Lung (tissue), 16 donors: Measurements from ENCODE around the gene PLCH1. TPM values are rescaled to one million over a fixed set of nuclear protein-coding genes. Genes with fewer than 3 reads are reported as not detected.

Experiments
- ATAC-seq: fragments of 200-7000 bp; cut with Tn5 transposase; one replicate; pipeline ENCODE4 v1.9.1; 2020; ENCODE audit warnings: moderate number of reproducible peaks; ENCODE audit not compliant: insufficient read depth, low FRiP score
- DNase-seq, 3 donors: peaks; one replicate each; pipeline ENCODE4 v3.0.0-alpha.2; 2013 to 2017
- H3K27ac ChIP-seq, 2 donors: one replicate each; pipeline ENCODE4 v1.5.1; 2013; ENCODE audit warnings: mild to moderate bottlenecking in 2 of 2, moderate library complexity in 2 of 2, control low read depth in 1 of 2, inconsistent platforms in 1 of 2, low read depth in 1 of 2, low read length in 1 of 2
- H3K27me3 ChIP-seq, 3 donors: one replicate each; pipeline ENCODE4 v1.5.1; 2013; ENCODE audit warnings: low read length in 2 of 3; ENCODE audit not compliant: control insufficient read depth in 3 of 3, insufficient read depth in 3 of 3
- H3K36me3 ChIP-seq, 4 donors: one replicate each; pipeline ENCODE4 v1.5.1; 2013; ENCODE audit warnings: low read length in 4 of 4, mild to moderate bottlenecking in 1 of 4, moderate library complexity in 1 of 4; ENCODE audit not compliant: control insufficient read depth in 4 of 4, insufficient read depth in 4 of 4
- H3K4me1 ChIP-seq, 5 donors: one replicate each; pipeline ENCODE4 v1.5.1; 2013; ENCODE audit warnings: low read length in 5 of 5, mild to moderate bottlenecking in 2 of 5, moderate library complexity in 1 of 5; ENCODE audit not compliant: control insufficient read depth in 5 of 5, insufficient read depth in 5 of 5
- H3K4me3 ChIP-seq: one replicate; pipeline ENCODE4 v1.5.1; 2013; ENCODE audit warnings: mild to moderate bottlenecking, control low read depth, moderate library complexity
- H3K9ac ChIP-seq, 2 donors: one replicate each; pipeline ENCODE4 v1.5.1; 2013; ENCODE audit warnings: low read length in 2 of 2, control low read depth in 1 of 2; ENCODE audit not compliant: insufficient read depth in 1 of 2
- H3K9me3 ChIP-seq, 4 donors: one replicate each; pipeline ENCODE4 v1.5.1; 2013; ENCODE audit warnings: low read length in 3 of 4, mild to moderate bottlenecking in 1 of 4, moderate library complexity in 1 of 4; ENCODE audit not compliant: control insufficient read depth in 4 of 4, insufficient read depth in 3 of 4
- WGBS, 2 donors: extraction: QIAGEN DNeasy Blood & Tissue Kit; methylation state at CpG; one replicate each; pipeline ENCODE4 v1.1.7; 2013; 5-methylcytosine and 5-hydroxymethylcytosine counted together
- long read RNA-seq, 5 donors: transcript quantifications; one replicate each; lab custom pipeline, GENCODE V29; 2026
- polyA plus RNA-seq, 2 donors: library from polyadenylated mRNA; stranded (reverse); fragments of 200-250 nt; gene quantifications; one replicate each; pipeline ENCODE4 v1.2.1, GENCODE V29; 2013
- total RNA-seq, 2 donors: library from RNA; depleted of rRNA in 1 of 2; stranded (reverse); fragments of >200 nt in 1 of 2; gene quantifications; one replicate each; pipeline ENCODE4 v1.2.1, GENCODE V29; 2014 to 2021
- TF ChIP-seq, protein P1 (sequence below): IDR thresholded peaks from 2 replicates; pipeline ENCODE4 v1.5.1; 2012; ENCODE audit warnings: mild to moderate bottlenecking; ENCODE audit errors: control extremely low read depth, extremely low read depth
- donor health status: control.
- donor health status: control.
- donor health status: Bipolar disorder and iron deficiency.
- donor health status: healthy.
- donor health status: DM: yes; HTN: yes; CAD: no.

PLCH1 gene
- total RNA-seq (10 to 100 TPM; 14.2 to 22.8 TPM), polyA plus RNA-seq (1 to 10 TPM; 2.5 to 4.1 TPM)
- long read RNA-seq, donor 1, result 0 reads
- long read RNA-seq, donor 2, result 0 reads
- long read RNA-seq, donor 3, full-length matches to known transcripts, result 1 of 1 reads
- long read RNA-seq, donor 3, partial matches to known transcripts, result 0 of 1 reads
- long read RNA-seq, donor 3, other reads (novel, unspliced or antisense), result 0 of 1 reads
- long read RNA-seq, donor 4, result 0 reads
- long read RNA-seq, donor 5, partial matches to known transcripts, result 5 of 5 reads
- long read RNA-seq, donor 5, other reads (novel, unspliced or antisense), result 0 of 5 reads

GRCh38 chr3:155744626-155745324, at the start of gene PLCH1:
Gene PLCH1 (minus strand): TSS chr3:155745071. CDS start chr3:155704224, 40,847 bp downstream.
- 1% methylated on average over 33 of the region's 33 CpGs for WGBS, 2 donors
- TF ChIP-seq, protein P1, sequence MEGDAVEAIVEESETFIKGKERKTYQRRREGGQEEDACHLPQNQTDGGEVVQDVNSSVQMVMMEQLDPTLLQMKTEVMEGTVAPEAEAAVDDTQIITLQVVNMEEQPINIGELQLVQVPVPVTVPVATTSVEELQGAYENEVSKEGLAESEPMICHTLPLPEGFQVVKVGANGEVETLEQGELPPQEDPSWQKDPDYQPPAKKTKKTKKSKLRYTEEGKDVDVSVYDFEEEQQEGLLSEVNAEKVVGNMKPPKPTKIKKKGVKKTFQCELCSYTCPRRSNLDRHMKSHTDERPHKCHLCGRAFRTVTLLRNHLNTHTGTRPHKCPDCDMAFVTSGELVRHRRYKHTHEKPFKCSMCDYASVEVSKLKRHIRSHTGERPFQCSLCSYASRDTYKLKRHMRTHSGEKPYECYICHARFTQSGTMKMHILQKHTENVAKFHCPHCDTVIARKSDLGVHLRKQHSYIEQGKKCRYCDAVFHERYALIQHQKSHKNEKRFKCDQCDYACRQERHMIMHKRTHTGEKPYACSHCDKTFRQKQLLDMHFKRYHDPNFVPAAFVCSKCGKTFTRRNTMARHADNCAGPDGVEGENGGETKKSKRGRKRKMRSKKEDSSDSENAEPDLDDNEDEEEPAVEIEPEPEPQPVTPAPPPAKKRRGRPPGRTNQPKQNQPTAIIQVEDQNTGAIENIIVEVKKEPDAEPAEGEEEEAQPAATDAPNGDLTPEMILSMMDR, result no peak
- peaks cover 0 to 26% (median 3%) of the 10 kb centered on the region in 5 donors for H3K4me1 ChIP-seq
- H3K36me3 ChIP-seq, result no peaks in the 10 kb centered on the region
- H3K27me3 ChIP-seq, result peaks cover 2 to 61% (median 49%) of the 10 kb centered on the region in 3 donors
- peak within 1 kb of the TSS in 1 of 2 donors; percentile 57 for H3K27ac ChIP-seq
- ATAC-seq (peak; percentile 78), DNase-seq (peak; percentile 72 to 77 (median 73))
- H3K9me3 ChIP-seq, result no peaks in the 10 kb centered on the region
- peak within 1 kb of the TSS; percentile 47 for H3K4me3 ChIP-seq
- H3K9ac ChIP-seq, result peak within 1 kb of the TSS; percentile 56 to 80

DNA sequence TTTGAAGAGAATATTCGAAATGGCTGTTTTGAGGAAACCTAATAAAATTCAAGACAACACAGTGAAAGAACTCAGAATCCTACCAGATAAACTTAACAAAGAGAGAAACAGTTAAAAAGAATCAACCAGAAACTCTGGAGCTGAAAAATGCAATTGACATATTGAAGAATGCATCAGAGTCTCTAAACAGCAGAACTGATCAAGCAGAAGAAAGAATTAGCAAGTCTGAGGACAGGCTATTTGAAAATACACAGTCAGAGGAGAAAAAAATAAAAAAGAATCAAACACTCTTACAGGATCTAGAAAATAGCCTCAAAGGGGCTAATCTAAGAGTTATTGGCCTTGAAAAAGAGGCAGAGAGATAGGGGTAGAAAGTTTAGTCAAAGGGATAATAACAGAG, 47.7 kb upstream of the PLCH1 start:
- TF ChIP-seq, protein P1, result no peak
- Histone ChIP-seq H3K9me3 (peaks cover 0 to 4% (median 0%) of the 10 kb centered on the region in 4 donors), H3K4me3 (no peak overlapping the region), H3K27me3 (no peaks in the 10 kb centered on the region), H3K36me3 (peaks cover 0 to 7% (median 6%) of the 10 kb centered on the region in 4 donors), H3K9ac (no peak overlapping the region), H3K27ac (no peak overlapping the region), H3K4me1 (no peaks in the 10 kb centered on the region)
- WGBS, 2 donors, result 96 to 97% methylated on average over 1 of the region's 1 CpG
- DNase-seq (no peak), ATAC-seq (no peak)

- no peak for DNase-seq
- H3K4me1 ChIP-seq, result no peaks in the 10 kb centered on the region
- H3K4me3 ChIP-seq, result no peak overlapping the region
- TF ChIP-seq, protein P1, result no peak
- peaks cover 0 to 7% (median 6%) of the 10 kb centered on the region in 4 donors for H3K36me3 ChIP-seq
- no peak overlapping the region for H3K9ac ChIP-seq
- H3K9me3 ChIP-seq, result peaks cover 0 to 4% (median 0%) of the 10 kb centered on the region in 4 donors
- H3K27ac ChIP-seq, result no peak overlapping the region
- 69 to 77% methylated on average over 2 of the region's 2 CpGs for WGBS, 2 donors
- no peaks in the 10 kb centered on the region for H3K27me3 ChIP-seq
- ATAC-seq, result no peak
These were observed 46.3 kb upstream of the PLCH1 start for GRCh38 chr3:155791190-155791589.
